ENCODE measurements around the gene PCSK7.
"Not testable (repeated sequence)": the region's sequence is repeated elsewhere in the genome, so short reads cannot be mapped to it uniquely, and the experiment has no call there.

PCSK7 gene

DNA sequence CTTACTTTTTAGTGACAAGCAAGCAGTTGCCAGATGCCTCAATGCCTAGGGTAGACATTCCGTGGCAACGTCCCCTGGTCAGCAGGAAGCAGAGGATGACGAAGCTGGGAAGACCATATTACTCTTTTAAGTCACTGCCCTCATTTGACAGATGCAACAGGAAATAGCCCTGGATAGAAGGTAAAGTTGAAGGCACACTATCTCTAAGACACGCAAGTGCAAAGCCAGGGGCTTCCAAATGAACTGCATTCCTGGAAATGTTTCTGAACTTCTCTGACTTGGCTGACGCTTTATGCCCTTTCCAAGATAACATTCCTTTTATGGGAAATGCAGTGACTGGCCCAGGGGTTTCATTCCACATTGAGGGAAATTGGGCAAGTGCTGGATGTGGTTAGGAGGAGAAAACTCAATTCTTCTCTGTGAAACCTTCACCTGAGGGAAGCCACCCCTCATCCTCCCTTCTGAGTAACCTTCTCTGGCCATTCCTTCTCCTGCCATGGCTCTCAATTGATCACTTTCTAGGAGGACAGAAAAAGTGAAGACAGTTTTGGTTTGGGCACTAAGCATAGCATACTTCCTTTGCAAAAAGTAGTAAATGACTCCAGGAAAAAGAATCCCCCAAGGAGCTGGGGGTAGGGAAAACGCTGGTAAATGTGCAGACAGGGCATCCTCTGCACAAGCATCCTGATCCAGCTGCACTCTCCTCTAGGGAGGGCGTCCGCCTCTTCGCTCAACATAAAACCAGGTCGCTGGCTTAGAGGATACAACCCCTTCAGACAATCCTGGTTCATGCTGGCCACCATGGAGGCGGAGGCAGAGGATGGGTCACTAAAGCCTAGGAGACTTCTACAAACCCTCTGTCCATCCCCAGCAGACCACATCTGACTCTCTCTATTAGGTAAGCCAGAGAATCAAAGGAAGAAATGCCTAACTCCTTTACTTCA, 14.5 kb downstream of the PCSK7 start:
- TF ChIP-seq, protein P1, sequence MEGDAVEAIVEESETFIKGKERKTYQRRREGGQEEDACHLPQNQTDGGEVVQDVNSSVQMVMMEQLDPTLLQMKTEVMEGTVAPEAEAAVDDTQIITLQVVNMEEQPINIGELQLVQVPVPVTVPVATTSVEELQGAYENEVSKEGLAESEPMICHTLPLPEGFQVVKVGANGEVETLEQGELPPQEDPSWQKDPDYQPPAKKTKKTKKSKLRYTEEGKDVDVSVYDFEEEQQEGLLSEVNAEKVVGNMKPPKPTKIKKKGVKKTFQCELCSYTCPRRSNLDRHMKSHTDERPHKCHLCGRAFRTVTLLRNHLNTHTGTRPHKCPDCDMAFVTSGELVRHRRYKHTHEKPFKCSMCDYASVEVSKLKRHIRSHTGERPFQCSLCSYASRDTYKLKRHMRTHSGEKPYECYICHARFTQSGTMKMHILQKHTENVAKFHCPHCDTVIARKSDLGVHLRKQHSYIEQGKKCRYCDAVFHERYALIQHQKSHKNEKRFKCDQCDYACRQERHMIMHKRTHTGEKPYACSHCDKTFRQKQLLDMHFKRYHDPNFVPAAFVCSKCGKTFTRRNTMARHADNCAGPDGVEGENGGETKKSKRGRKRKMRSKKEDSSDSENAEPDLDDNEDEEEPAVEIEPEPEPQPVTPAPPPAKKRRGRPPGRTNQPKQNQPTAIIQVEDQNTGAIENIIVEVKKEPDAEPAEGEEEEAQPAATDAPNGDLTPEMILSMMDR (conservative IDR thresholded peaks at IDR 0.05; ENCODE audit: control insufficient read depth, insufficient read depth, low read depth, low read length): no peak
- H3K4me3 ChIP-seq (ENCODE audit: control insufficient read depth, low read depth, low read length): no peak overlapping the region
- DNase-seq (ENCODE audit: low read depth): peak; percentile 61

- TF ChIP-seq, protein P1 (conservative IDR thresholded peaks at IDR 0.05; ENCODE audit: control insufficient read depth, insufficient read depth, low read depth, low read length): no peak
- no peak overlapping the region for H3K4me3 ChIP-seq (ENCODE audit: control insufficient read depth, low read depth, low read length)
- DNase-seq (ENCODE audit: low read depth): no peak
Observed at GRCh38 chr11:117214404-117215110, 17.3 kb downstream of the PCSK7 start.

DNA sequence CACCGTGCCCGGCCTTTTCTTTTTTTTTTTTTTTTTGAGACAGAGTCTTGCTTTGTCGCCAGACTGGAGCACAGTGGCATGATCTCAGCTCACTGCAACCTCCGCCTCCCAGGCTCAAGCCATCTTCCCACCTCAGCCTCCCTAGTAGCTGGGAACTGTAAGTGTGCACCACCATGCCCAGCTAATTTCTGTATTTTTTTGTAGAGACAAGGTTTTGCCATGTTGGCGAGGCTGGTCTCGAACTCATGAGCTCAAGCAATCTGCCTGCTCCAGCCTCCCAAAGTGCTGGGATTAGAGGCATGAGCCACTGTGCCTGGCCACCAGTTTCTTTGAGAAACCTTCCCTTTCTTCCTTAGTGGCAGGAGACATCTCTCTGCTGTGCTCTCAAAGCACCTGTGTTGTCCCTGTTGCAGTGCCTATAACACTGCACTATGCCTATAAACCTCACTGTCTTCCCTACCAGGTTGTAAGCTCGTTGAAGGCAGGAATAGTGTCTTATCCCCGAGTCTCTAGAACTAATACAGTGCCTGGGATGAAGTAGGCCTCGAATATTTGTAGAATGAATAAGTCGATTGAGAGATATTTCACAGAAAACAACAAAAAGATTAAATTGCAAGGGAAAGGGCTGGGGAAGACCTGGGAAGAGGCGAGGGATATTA, 19.0 kb downstream of the PCSK7 start:
- H3K4me3 ChIP-seq (ENCODE audit: control insufficient read depth, low read depth, low read length): no peak overlapping the region
- DNase-seq (ENCODE audit: low read depth): no peak
- TF ChIP-seq, protein P1 (conservative IDR thresholded peaks at IDR 0.05; ENCODE audit: control insufficient read depth, insufficient read depth, low read depth, low read length): no peak

DNA sequence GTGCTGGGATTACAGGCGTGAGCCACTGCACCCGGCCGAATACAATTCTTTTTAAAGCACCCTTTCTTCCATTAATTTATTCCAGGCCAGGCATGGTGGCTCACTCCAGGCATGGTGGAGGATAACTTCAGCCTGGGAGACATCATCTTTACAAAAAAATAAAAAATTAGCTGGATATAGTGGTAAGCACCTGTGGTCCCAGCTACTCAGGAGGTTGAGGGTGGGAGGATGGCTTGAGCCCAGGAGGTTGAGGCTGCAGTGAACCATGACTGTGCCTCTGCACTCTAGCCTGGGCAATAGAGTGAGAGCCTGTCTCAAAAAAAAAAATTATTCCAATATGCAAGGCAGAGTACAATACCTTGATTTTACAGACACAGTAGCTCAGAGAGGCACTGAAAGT, 21.3 kb downstream of the PCSK7 start:
- TF ChIP-seq, protein P1 (conservative IDR thresholded peaks at IDR 0.05; ENCODE audit: control insufficient read depth, insufficient read depth, low read depth, low read length): no peak
- no peak overlapping the region for H3K4me3 ChIP-seq (ENCODE audit: control insufficient read depth, low read depth, low read length)
- no peak for DNase-seq (ENCODE audit: low read depth)

GRCh38 chr11:117209351-117210125, 22.3 kb downstream of the PCSK7 start:
- not testable (repeated sequence) for DNase-seq (ENCODE audit: low read depth)

GRCh38 chr11:117208710-117209109, 23.2 kb downstream of the PCSK7 start:
- DNase-seq (ENCODE audit: low read depth); H3K4me3 ChIP-seq (ENCODE audit: control insufficient read depth, low read depth, low read length): not testable (repeated sequence)

More at GRCh38 chr11:117209351-117210125, 22.3 kb downstream of the PCSK7 start:
- H3K4me3 ChIP-seq (ENCODE audit: control insufficient read depth, low read depth, low read length): not testable (repeated sequence)

- DNase-seq (ENCODE audit: low read depth); H3K4me3 ChIP-seq (ENCODE audit: control insufficient read depth, low read depth, low read length): not testable (repeated sequence)
Observed at GRCh38 chr11:117207481-117207880, 24.4 kb downstream of the PCSK7 start.

- DNase-seq (ENCODE audit: low read depth); H3K4me3 ChIP-seq (ENCODE audit: control insufficient read depth, low read depth, low read length): not testable (repeated sequence)
Observed at GRCh38 chr11:117206859-117207258, 25.0 kb downstream of the PCSK7 start.

GRCh38 chr11:117206111-117206510, 25.8 kb downstream of the PCSK7 start:
- DNase-seq (ENCODE audit: low read depth); H3K4me3 ChIP-seq (ENCODE audit: control insufficient read depth, low read depth, low read length): not testable (repeated sequence)

Measured in fibroblast of mammary gland (primary cell).